HepG2 (cell line): Measurements from ENCODE around the gene KIAA1755. TPM values are rescaled to one million over a fixed set of nuclear protein-coding genes. Genes with fewer than 3 reads are reported as not detected.

Experiments used
- ATRX ChIP-seq: sonication (generic); formaldehyde crosslinking; IDR thresholded peaks from 2 replicates; pipeline ENCODE4 v1.4.0; 2020; ENCODE audit warnings: missing genetic modification reagents, borderline replicate concordance
- CREBL2 ChIP-seq: sonication (generic); formaldehyde crosslinking; IDR thresholded peaks from 2 replicates; pipeline ENCODE4 v1.8.1; 2023; ENCODE audit warnings: missing genetic modification reagents, mild to moderate bottlenecking, borderline replicate concordance
- DR1 ChIP-seq: sonication (generic); formaldehyde crosslinking; IDR thresholded peaks from 2 replicates; pipeline ENCODE4 v1.8.0; 2021; ENCODE audit warnings: mild to moderate bottlenecking, missing genetic modification reagents, inconsistent platforms
- MXD4 ChIP-seq: IDR thresholded peaks from 2 replicates; pipeline ENCODE4 v1.6.1; 2016; ENCODE audit warnings: mild to moderate bottlenecking, missing biosample characterization, missing genetic modification reagents
- POGK ChIP-seq: sonication (generic); formaldehyde crosslinking; conservative IDR thresholded peaks from 2 replicates; pipeline ENCODE4 v1.8.0; 2022; ENCODE audit warnings: mild to moderate bottlenecking, moderate library complexity, missing genetic modification reagents
- PTBP1 ChIP-seq: fragments of 200-400 bp; formaldehyde crosslinking; IDR thresholded peaks from 2 replicates; pipeline ENCODE4 v1.6.1; 2018; ENCODE audit warnings: low read length, low read depth; ENCODE audit not compliant: poor library complexity, severe bottlenecking
- SCMH1 ChIP-seq: sonication (generic); formaldehyde crosslinking; IDR thresholded peaks from 2 replicates; pipeline ENCODE4 v1.9.0; 2021; ENCODE audit warnings: missing genetic modification reagents, mild to moderate bottlenecking, borderline replicate concordance
- SNAPC5 ChIP-seq: sonication (generic); formaldehyde crosslinking; IDR thresholded peaks from 2 replicates; pipeline ENCODE4 v1.8.1; 2023; ENCODE audit warnings: mild to moderate bottlenecking, missing genetic modification reagents, borderline replicate concordance
- SOX13 ChIP-seq, 3 experiments: fragments of 450-650 bp in 1 of 3; sonication (generic) in 1 of 3; formaldehyde crosslinking in 1 of 3; IDR thresholded peaks in 2 of 3; conservative IDR thresholded peaks in 1 of 3; 2 replicates each; pipeline versions ENCODE4 v1.5.0 to v1.6.1; 2016 to 2020; ENCODE audit warnings: antibody characterized with exemption in 1 of 3, mild to moderate bottlenecking in 1 of 3, missing compliant biosample characterization in 1 of 3, missing genetic modification reagents in 1 of 3, moderate library complexity in 1 of 3
- THAP9 ChIP-seq: sonication (generic); formaldehyde crosslinking; IDR thresholded peaks from 2 replicates; pipeline ENCODE4; 2020; ENCODE audit warnings: missing genetic modification reagents, mild to moderate bottlenecking, borderline replicate concordance
- TIGD3 ChIP-seq: sonication (generic); formaldehyde crosslinking; IDR thresholded peaks from 2 replicates; pipeline ENCODE4 v1.5.1; 2020; ENCODE audit warnings: mild to moderate bottlenecking, missing genetic modification reagents, borderline replicate concordance
- ZBTB21 ChIP-seq: sonication (generic); formaldehyde crosslinking; IDR thresholded peaks from 2 replicates; pipeline ENCODE4 v1.4.0; 2020; ENCODE audit warnings: missing genetic modification reagents
- ZFY ChIP-seq: sonication (generic); formaldehyde crosslinking; IDR thresholded peaks from 2 replicates; pipeline ENCODE4 v1.4.0; 2020; ENCODE audit warnings: missing genetic modification reagents
- ZIK1 ChIP-seq: sonication (generic); formaldehyde crosslinking; IDR thresholded peaks from 2 replicates; pipeline ENCODE4 v1.5.0; 2020; ENCODE audit warnings: mild to moderate bottlenecking, low read depth, missing genetic modification reagents, borderline replicate concordance
- ZNF580 ChIP-seq: IDR thresholded peaks from 2 replicates; pipeline ENCODE4 v1.6.1; 2016; ENCODE audit warnings: low read depth, borderline replicate concordance
- ZNF709 ChIP-seq: sonication (generic); formaldehyde crosslinking; IDR thresholded peaks from 2 replicates; pipeline ENCODE4 v1.5.0; 2020; ENCODE audit warnings: mild to moderate bottlenecking, missing genetic modification reagents
- ZNF768 ChIP-seq: sonication (generic); formaldehyde crosslinking; IDR thresholded peaks from 2 replicates; pipeline ENCODE4 v1.4.0; 2020; ENCODE audit warnings: missing genetic modification reagents
- ZNF788 ChIP-seq: sonication (generic); formaldehyde crosslinking; IDR thresholded peaks from 2 replicates; pipeline ENCODE4 v1.5.0; 2020; ENCODE audit warnings: mild to moderate bottlenecking, missing genetic modification reagents, borderline replicate concordance
- ZNF891 ChIP-seq: sonication (generic); formaldehyde crosslinking; IDR thresholded peaks from 2 replicates; pipeline ENCODE4 v1.5.0; 2020; ENCODE audit warnings: mild to moderate bottlenecking, missing genetic modification reagents
- ZSCAN22 ChIP-seq: sonication (generic); formaldehyde crosslinking; IDR thresholded peaks from 2 replicates; pipeline ENCODE4 v1.4.0; 2020; ENCODE audit warnings: mild to moderate bottlenecking, missing genetic modification reagents
- polyA plus RNA-seq, 8 experiments: library from polyadenylated mRNA; depleted of rRNA in 3 of 8; stranded (reverse) in 7 of 8; unstranded in 1 of 8; fragments of >200 nt; fragmentation: Illumina TruSeq in 4 of 8; extraction: Trizol in 4 of 8; gene quantifications; 2 replicates each; pipeline versions ENCODE4 v1.2.1 to v1.2.3, GENCODE V29; 2011 to 2016; ENCODE audit warnings: low read depth in 4 of 8, missing spikeins in 1 of 8, mixed read lengths in 1 of 8; ENCODE audit not compliant: insufficient read depth in 1 of 8
- total RNA-seq, 5 experiments: library from RNA; depleted of rRNA; stranded (reverse); fragments of >200 nt; fragmentation: Illumina TruSeq; extraction: Trizol; gene quantifications; 2 replicates each; pipeline ENCODE4 v1.2.3, GENCODE V29; 2016; ENCODE audit warnings: low read depth in 1 of 5

Gene KIAA1755
- total and polyA plus RNA-seq, 2 of the 13 experiments (the other 11 are each of a cell fraction or from before 2014, with no cell fraction given): 0.04 TPM; not detected in 1

GRCh38 chr20:38167851-38168760, 92.4 kb downstream of the KIAA1755 start (continued):
- no peak; the same call in 1 of the 2 replicates for TF ChIP-seq TIGD3 (CRISPR knock-in tag)
- TF ChIP-seq THAP9 (CRISPR knock-in tag): peak; percentile 56; the same call in 1 of the 2 replicates
- no peak for TF ChIP-seq ZSCAN22 (CRISPR knock-in tag)
- TF ChIP-seq ATRX: no peak
- no peak for TF ChIP-seq MXD4 (CRISPR knock-in tag)
- no peak for TF ChIP-seq SCMH1 (CRISPR knock-in tag)
- peak; percentile 41; the same call in 1 of the 2 replicates for TF ChIP-seq ZNF788 (CRISPR knock-in tag)
- no peak for TF ChIP-seq CREBL2
- no peak for TF ChIP-seq DR1 (CRISPR knock-in tag)
- no peak for TF ChIP-seq PTBP1
- peak; percentile 63; the same call in 1 of the 2 replicates for TF ChIP-seq ZFY (CRISPR knock-in tag)
- no peak for TF ChIP-seq SNAPC5 (CRISPR knock-in tag)
- 0 out of 2 replicates have a peak, but pooled peaks have one; percentile 48 for TF ChIP-seq POGK (CRISPR knock-in tag)
- TF ChIP-seq ZBTB21 (CRISPR knock-in tag): no peak
- TF ChIP-seq ZNF709 (CRISPR knock-in tag): no peak
- 0 out of 2 replicates have a peak, but pooled peaks have one; percentile 39 for TF ChIP-seq ZIK1
- TF ChIP-seq ZNF580 (CRISPR knock-in tag): no peak
- TF ChIP-seq SOX13 (IDR thresholded peaks at IDR 0.05): no peak; the same call in 1 of the 2 replicates
- peak in 1 of 2 experiments; percentile 67; a peak in 1 of 4 replicates for TF ChIP-seq SOX13 (CRISPR knock-in tag; conservative IDR thresholded peaks at IDR 0.05 in 1 of 2, IDR thresholded peaks at IDR 0.05 in 1 of 2)
- peak; percentile 96 for TF ChIP-seq ZNF768 (CRISPR knock-in tag)
- TF ChIP-seq ZNF891 (CRISPR knock-in tag): peak; percentile 84
